A549 (cell line): ENCODE data around the gene LSP1. TPM values are rescaled to one million over a fixed set of nuclear protein-coding genes. Genes with fewer than 3 reads are reported as not detected.

Experiments used
- ATAC-seq, 2 experiments: fragments of 200-7000 bp in 1 of 2; fragments of >200 bp in 1 of 2; cut with Nextera tagmentation in 1 of 2; cut with Tn5 transposase in 1 of 2; 3 replicates each; pipeline versions ENCODE4 v1.8.0 to v1.9.1; 2018 to 2020; ENCODE audit warnings: mild to moderate bottlenecking in 1 of 2, moderate library complexity in 1 of 2
- CTCF ChIA-PET: fragments of 300-600 bp; sonication (Branson Sonifier 250); formaldehyde crosslinking; extraction: SDS; loops from one replicate; lab custom pipeline; 2021; ENCODE audit warnings: antibody characterized with exemption, inconsistent platforms; lab: Yijun Ruan, JAX
- POLR2A ChIA-PET: fragments of 350-600 bp; formaldehyde crosslinking; extraction: SDS; loops from one replicate; lab custom pipeline; 2021; ENCODE audit warnings: antibody characterized with exemption, inconsistent platforms; lab: Yijun Ruan, JAX
- DNase-seq, 2 experiments: peaks; one replicate each; pipeline versions ENCODE4 v3.0.0 to v3.0.0-alpha.2; 2011 to 2016; ENCODE audit warnings: low read depth in 1 of 2, low spot score in 1 of 2
- FAIRE-seq: peaks from 2 replicates; lab custom pipeline; 2011; peaks lifted over from hg19 to GRCh38; lab: Jason Lieb, UNC
- H3K27ac ChIP-seq, 2 experiments: fragments of >200 bp; sonication (Bioruptor Twin); formaldehyde crosslinking; 3 replicates each; pipeline ENCODE4 v1.5.1; 2016 to 2017
- H3K4me1 ChIP-seq: fragments of >200 bp; sonication (Bioruptor Twin); formaldehyde crosslinking; 3 replicates; pipeline ENCODE4 v1.6.1; 2016
- H3K4me2 ChIP-seq: fragments of >200 bp; sonication (Bioruptor Twin); formaldehyde crosslinking; 3 replicates; pipeline ENCODE4 v1.6.1; 2016
- H3K4me3 ChIP-seq: fragments of >200 bp; sonication (Bioruptor Twin); formaldehyde crosslinking; 3 replicates; pipeline ENCODE4 v1.5.1; 2016
- H3K9me3 ChIP-seq: fragments of >200 bp; sonication (Bioruptor Twin); formaldehyde crosslinking; 3 replicates; pipeline ENCODE4 v1.6.1; 2016
- CBX2 ChIP-seq: fragments of 200-600 bp; sonication (generic); IDR thresholded peaks from 2 replicates; pipeline ENCODE4 v1.6.1; 2016; ENCODE audit warnings: low read depth, mild to moderate bottlenecking, borderline replicate concordance
- EHF ChIP-seq: fragments of 250-450 bp; sonication (Bioruptor Pico); IDR thresholded peaks from 2 replicates; pipeline ENCODE4 v1.5.0; 2020; ENCODE audit warnings: mild to moderate bottlenecking
- EHMT2 ChIP-seq: fragments of 200-600 bp; sonication (generic); IDR thresholded peaks from 2 replicates; pipeline ENCODE4 v1.6.1; 2016; ENCODE audit warnings: antibody characterized with exemption, low read depth, mild to moderate bottlenecking, moderate library complexity
- FOSL2 ChIP-seq, 2 experiments: fragments of 450-650 bp in 1 of 2; fragments of >200 bp in 1 of 2; sonication (Bioruptor Twin) in 1 of 2; formaldehyde crosslinking; IDR thresholded peaks; 2 replicates each; pipeline versions ENCODE4 v1.5.0 to v1.6.1; 2016 to 2020; ENCODE audit warnings: mild to moderate bottlenecking in 1 of 2, moderate library complexity in 1 of 2
- HDAC2 ChIP-seq: fragments of 200-600 bp; sonication (generic); IDR thresholded peaks from 2 replicates; pipeline ENCODE4 v1.6.1; 2016
- HEYL ChIP-seq: fragments of 250-450 bp; sonication (Bioruptor Pico); IDR thresholded peaks from 2 replicates; pipeline ENCODE4 v1.8.0; 2021; ENCODE audit warnings: mild to moderate bottlenecking, moderate library complexity
- JUNB ChIP-seq: fragments of >200 bp; sonication (Bioruptor Twin); formaldehyde crosslinking; IDR thresholded peaks from 2 replicates; pipeline ENCODE4 v1.6.1; 2016
- NPAS2 ChIP-seq: fragments of 250-450 bp; sonication (Bioruptor Pico); IDR thresholded peaks from 2 replicates; pipeline ENCODE4 v1.8.0; 2022; ENCODE audit warnings: mild to moderate bottlenecking, moderate library complexity, borderline replicate concordance
- RARB ChIP-seq: fragments of 250-450 bp; sonication (Bioruptor Pico); IDR thresholded peaks from 2 replicates; pipeline ENCODE4 v1.8.0; 2021; ENCODE audit warnings: mild to moderate bottlenecking, moderate library complexity
- RNF2 ChIP-seq: fragments of 200-600 bp; sonication (generic); IDR thresholded peaks from 2 replicates; pipeline ENCODE4 v1.6.1; 2016; ENCODE audit warnings: low read depth, mild to moderate bottlenecking, antibody characterized with exemption, moderate library complexity, borderline replicate concordance
- TFCP2L1 ChIP-seq: fragments of 250-450 bp; sonication (Bioruptor Pico); IDR thresholded peaks from 2 replicates; pipeline ENCODE4 v1.5.0; 2021; ENCODE audit warnings: mild to moderate bottlenecking
- USF2 ChIP-seq: fragments of 450-650 bp; IDR thresholded peaks from 2 replicates; pipeline ENCODE4 v1.6.1; 2014; ENCODE audit warnings: antibody characterized with exemption
- ZNF302 ChIP-seq: fragments of 250-450 bp; sonication (Bioruptor Pico); IDR thresholded peaks from 2 replicates; pipeline ENCODE4 v1.9.0; 2021; ENCODE audit warnings: inconsistent platforms, mild to moderate bottlenecking, moderate library complexity
- WGBS: methylation state at CpG from one replicate; pipeline ENCODE4 v1.1.6; 2017; ENCODE audit errors: missing lambda C conversion rate; 5-methylcytosine and 5-hydroxymethylcytosine counted together
- polyA plus RNA-seq, 4 experiments: library from polyadenylated mRNA; depleted of rRNA in 3 of 4; stranded (reverse); fragments of >200 nt; fragmentation: RNase III in 1 of 4; extraction: RNeasy Plus Mini Kit Qiagen cat#74134 plus additional on column Dnase treatment in 1 of 4; gene quantifications; 2 replicates in 3 of 4; 3 replicates in 1 of 4; pipeline ENCODE4 v1.2.3, GENCODE V29; 2011 to 2017
- TF ChIP-seq, protein P1 (sequence below): fragments of 250-450 bp; sonication (Bioruptor Pico); IDR thresholded peaks from 2 replicates; pipeline ENCODE4 v1.5.0; 2021; ENCODE audit warnings: mild to moderate bottlenecking, moderate library complexity, borderline replicate concordance
- TF ChIP-seq, protein P2 (sequence below): IDR thresholded peaks from 2 replicates; pipeline ENCODE4 v1.6.1; 2012; ENCODE audit warnings: low read depth, borderline replicate concordance

Gene LSP1
- polyA plus RNA-seq, 2 of the 4 experiments (the other 2 are of a cell fraction), result 0.67 to 3.5 TPM

- ChIA-PET CTCF (interaction anchor here (1.4 to 5.9 kb wide), 3 partner anchors 12 to 291 kb away, joined by 4 to 32 read pairs (median 27); no protein-coding TSS in a partner anchor), POLR2A (no interaction called here)
- FAIRE-seq (no peak), DNase-seq (no peak), ATAC-seq (no peak)
- H3K9me3 ChIP-seq, result no peaks in the 10 kb centered on the region
- no peak overlapping the region for H3K4me3 ChIP-seq
- no peak overlapping the region for H3K4me2 ChIP-seq
- TF ChIP-seq HEYL (CRISPR knock-in tag), result no peak
- TF ChIP-seq CBX2, result no peak
- no peak for TF ChIP-seq ZNF302
- TF ChIP-seq NPAS2 (CRISPR knock-in tag), result no peak
- TF ChIP-seq, protein P1, sequence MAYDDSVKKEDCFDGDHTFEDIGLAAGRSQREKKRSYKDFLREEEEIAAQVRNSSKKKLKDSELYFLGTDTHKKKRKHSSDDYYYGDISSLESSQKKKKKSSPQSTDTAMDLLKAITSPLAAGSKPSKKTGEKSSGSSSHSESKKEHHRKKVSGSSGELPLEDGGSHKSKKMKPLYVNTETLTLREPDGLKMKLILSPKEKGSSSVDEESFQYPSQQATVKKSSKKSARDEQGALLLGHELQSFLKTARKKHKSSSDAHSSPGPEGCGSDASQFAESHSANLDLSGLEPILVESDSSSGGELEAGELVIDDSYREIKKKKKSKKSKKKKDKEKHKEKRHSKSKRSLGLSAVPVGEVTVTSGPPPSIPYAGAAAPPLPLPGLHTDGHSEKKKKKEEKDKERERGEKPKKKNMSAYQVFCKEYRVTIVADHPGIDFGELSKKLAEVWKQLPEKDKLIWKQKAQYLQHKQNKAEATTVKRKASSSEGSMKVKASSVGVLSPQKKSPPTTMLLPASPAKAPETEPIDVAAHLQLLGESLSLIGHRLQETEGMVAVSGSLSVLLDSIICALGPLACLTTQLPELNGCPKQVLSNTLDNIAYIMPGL (CRISPR knock-in tag), result no peak
- no peak for TF ChIP-seq TFCP2L1
- no peak for TF ChIP-seq USF2
- TF ChIP-seq RARB, result no peak
- no peak for TF ChIP-seq EHF
- no peak for TF ChIP-seq RNF2
- no peak overlapping the region for H3K27ac ChIP-seq
- 30% methylated on average over 1 of the region's 1 CpG for WGBS
- peaks cover 31% of the 10 kb centered on the region for H3K4me1 ChIP-seq
Observed at GRCh38 chr11:1860108-1860507, 7.2 kb downstream of the LSP1 start.

- POLR2A ChIA-PET, result no interaction called here
Observed at GRCh38 chr11:1861435-1862411, 8.8 kb downstream of the LSP1 start.

DNA sequence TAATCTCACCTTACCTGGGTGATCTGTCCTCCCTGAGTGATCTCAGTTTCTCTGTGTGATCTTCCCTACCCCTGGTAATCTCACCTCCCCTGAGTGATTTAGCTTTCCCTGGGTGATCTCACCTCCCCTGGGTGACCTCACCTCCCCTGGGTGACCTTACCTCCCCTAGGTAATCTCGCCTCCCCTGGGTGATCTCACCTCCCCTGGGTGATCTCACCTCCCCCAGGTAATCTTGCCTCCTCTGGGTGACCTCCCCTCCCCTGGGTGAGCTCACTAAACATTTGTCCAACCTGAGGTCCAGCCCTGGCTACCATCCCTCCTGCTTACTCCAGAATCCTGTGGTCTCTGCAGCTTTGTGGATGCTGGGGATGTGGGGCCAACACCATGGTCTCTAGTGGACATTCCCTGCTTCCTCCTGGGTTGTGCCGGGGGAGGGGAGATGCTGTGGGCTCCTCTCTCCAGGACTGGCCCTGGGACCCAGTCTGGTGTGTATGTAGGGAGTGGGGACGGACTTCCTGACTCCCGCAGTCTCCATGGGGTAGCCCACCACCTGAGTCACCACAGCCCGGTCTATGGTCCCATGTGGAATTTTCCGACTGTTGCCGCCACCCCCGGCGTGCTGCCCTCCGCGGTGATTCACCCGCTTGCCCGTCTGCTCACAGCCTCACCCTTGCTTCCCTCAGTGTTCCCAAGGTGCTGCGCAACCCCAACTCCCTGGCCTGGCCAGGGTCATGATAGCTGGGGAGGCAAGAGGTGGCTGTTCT is 9.9 kb downstream of the LSP1 start:
- no peak for FAIRE-seq
- 42% methylated on average over 7 of the region's 14 CpGs for WGBS
- CTCF ChIA-PET, result interaction anchor here (0.7 to 1.9 kb wide), 8 partner anchors 12 to 317 kb away, joined by 3 to 9 read pairs (median 4); no protein-coding TSS in a partner anchor
- no peak overlapping the region for H3K4me3 ChIP-seq
- ATAC-seq, result peak; percentile 62 to 65
- peak; percentile 40 to 48 for DNase-seq
- TF ChIP-seq, protein P2, sequence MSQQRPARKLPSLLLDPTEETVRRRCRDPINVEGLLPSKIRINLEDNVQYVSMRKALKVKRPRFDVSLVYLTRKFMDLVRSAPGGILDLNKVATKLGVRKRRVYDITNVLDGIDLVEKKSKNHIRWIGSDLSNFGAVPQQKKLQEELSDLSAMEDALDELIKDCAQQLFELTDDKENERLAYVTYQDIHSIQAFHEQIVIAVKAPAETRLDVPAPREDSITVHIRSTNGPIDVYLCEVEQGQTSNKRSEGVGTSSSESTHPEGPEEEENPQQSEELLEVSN, result peak; percentile 52; the same call in 1 of the 2 replicates
- no peak for TF ChIP-seq HDAC2
- 0 out of 2 replicates have a peak, but pooled peaks have one; percentile 18 for TF ChIP-seq JUNB
- TF ChIP-seq FOSL2 (IDR thresholded peaks at IDR 0.05), result no peak
- peak; percentile 62 for TF ChIP-seq FOSL2 (CRISPR knock-in tag; IDR thresholded peaks at IDR 0.05)
- TF ChIP-seq, all 56 proteins: peak for 3
- H3K9me3 ChIP-seq, result no peaks in the 10 kb centered on the region
- peak overlapping the region; percentile 81 for H3K4me2 ChIP-seq
- H3K27ac ChIP-seq, result peak overlapping the region; percentile 87 to 94
- H3K4me1 ChIP-seq, result peaks cover 33% of the 10 kb centered on the region
- POLR2A ChIA-PET, result no interaction called here

More at GRCh38 chr11:1861435-1862411, 8.8 kb downstream of the LSP1 start:
- peak overlapping the region; percentile 87 to 94 for H3K27ac ChIP-seq
- H3K4me2 ChIP-seq, result peak overlapping the region; percentile 81; the same call in 2 of the 3 replicates
- 67% methylated on average over 4 of the region's 4 CpGs for WGBS
- no peak for ATAC-seq
- DNase-seq, result no peak
- H3K4me1 ChIP-seq, result peaks cover 33% of the 10 kb centered on the region
- TF ChIP-seq EHMT2, result no peak
- no peak overlapping the region for H3K4me3 ChIP-seq
- no peak for FAIRE-seq
- H3K9me3 ChIP-seq, result no peaks in the 10 kb centered on the region
- CTCF ChIA-PET, result interaction anchor here (0.7 to 1.9 kb wide), 6 partner anchors 11 to 290 kb away, joined by 3 to 9 read pairs (median 4); no protein-coding TSS in a partner anchor
